SK-N-SH (cell line): Measurements from ENCODE around the gene ATXN2. TPM values are rescaled to one million over a fixed set of nuclear protein-coding genes. Genes with fewer than 3 reads are reported as not detected.

Source experiments
- CTCF ChIA-PET: fragments of 300-600, 350-600 bp; formaldehyde crosslinking; extraction: SDS; loops from one replicate; lab custom pipeline; 2021; lab: Yijun Ruan, JAX
- POLR2A ChIA-PET: fragments of 350-600 bp; sonication (Branson Sonifier 250); formaldehyde crosslinking; extraction: SDS; loops from one replicate; lab custom pipeline; 2020; ENCODE audit warnings: antibody characterized with exemption, inconsistent platforms; lab: Yijun Ruan, JAX
- DNase-seq: peaks from one replicate; pipeline ENCODE4 v3.0.0; 2012
- H2AFZ ChIP-seq: fragments of 200-600 bp; sonication (generic); 2 replicates; pipeline ENCODE4 v1.8.1; 2016; ENCODE audit warnings: antibody characterized with exemption, mild to moderate bottlenecking, low read depth
- H3F3A ChIP-seq: fragments of 200-600 bp; sonication (generic); replicated peaks from 2 replicates; pipeline ENCODE3; 2016; ENCODE audit warnings: antibody characterized with exemption, mild to moderate bottlenecking; ENCODE audit not compliant: insufficient read depth
- H3K27ac ChIP-seq, 2 experiments: fragments of 200-500 bp in 1 of 2; fragments of 200-600 bp in 1 of 2; sonication (Bioruptor generic) in 1 of 2; sonication (generic), shearing (Covaris generic) in 1 of 2; 2 replicates each; pipeline versions ENCODE4 v1.5.1 to v1.6.1; 2014 to 2016; ENCODE audit warnings: low read depth in 2 of 2, inconsistent platforms in 1 of 2, low read length in 1 of 2, mild to moderate bottlenecking in 1 of 2, mixed read lengths in 1 of 2
- H3K27me3 ChIP-seq: fragments of 200-600 bp; sonication (generic), shearing (Covaris generic); 2 replicates; pipeline ENCODE4 v1.6.1; 2016; ENCODE audit warnings: mixed run types; ENCODE audit not compliant: insufficient read depth
- H3K36me3 ChIP-seq, 2 experiments: fragments of 200-500 bp in 1 of 2; fragments of 200-600 bp in 1 of 2; sonication (Bioruptor generic) in 1 of 2; sonication (generic) in 1 of 2; replicated peaks in 1 of 2; 2 replicates each; pipeline versions ENCODE3 to v1.5.1; 2014 to 2016; ENCODE audit warnings: low read length in 1 of 2, mild to moderate bottlenecking in 1 of 2; ENCODE audit not compliant: insufficient read depth in 2 of 2, control insufficient read depth in 1 of 2
- H3K4me1 ChIP-seq, 2 experiments: fragments of 200-500 bp in 1 of 2; fragments of 200-600 bp in 1 of 2; sonication (Bioruptor generic) in 1 of 2; sonication (generic), shearing (Covaris generic) in 1 of 2; 2 replicates each; pipeline versions ENCODE4 v1.5.1 to v1.6.1; 2014 to 2016; ENCODE audit warnings: low read depth in 1 of 2, low read length in 1 of 2, mixed run types in 1 of 2; ENCODE audit not compliant: insufficient read depth in 2 of 2, control insufficient read depth in 1 of 2
- H3K4me2 ChIP-seq: fragments of 200-600 bp; sonication (generic), shearing (Covaris generic); 2 replicates; pipeline ENCODE4 v1.6.1; 2017; ENCODE audit warnings: mixed run types
- H3K4me3 ChIP-seq, 2 experiments: fragments of 200-500 bp in 1 of 2; fragments of 200-600 bp in 1 of 2; sonication (Bioruptor generic) in 1 of 2; sonication (generic), shearing (Covaris generic) in 1 of 2; 2 replicates each; pipeline versions ENCODE4 v1.5.1 to v1.8.1; 2014 to 2016; ENCODE audit warnings: low read depth in 2 of 2, inconsistent platforms in 1 of 2, low read length in 1 of 2, mild to moderate bottlenecking in 1 of 2, mixed read lengths in 1 of 2, moderate library complexity in 1 of 2
- H3K79me2 ChIP-seq: fragments of 200-600 bp; sonication (generic); 2 replicates; pipeline ENCODE4 v1.8.1; 2017; ENCODE audit warnings: mild to moderate bottlenecking; ENCODE audit not compliant: insufficient read depth
- H3K9ac ChIP-seq: fragments of 200-600 bp; sonication (generic); 2 replicates; pipeline ENCODE4 v1.6.1; 2017; ENCODE audit warnings: mixed run types
- H3K9me2 ChIP-seq: fragments of 200-600 bp; sonication (generic); 2 replicates; pipeline ENCODE4 v1.6.1; 2017; ENCODE audit warnings: mixed run types
- H3K9me3 ChIP-seq: fragments of 200-600 bp; sonication (generic); 2 replicates; pipeline ENCODE4 v1.6.1; 2017; ENCODE audit warnings: mixed run types, mild to moderate bottlenecking, moderate library complexity
- H4K20me1 ChIP-seq: fragments of 200-600 bp; sonication (generic); 2 replicates; pipeline ENCODE4 v1.6.1; 2017; ENCODE audit warnings: mild to moderate bottlenecking, mixed run types; ENCODE audit not compliant: insufficient read depth
- CTCF ChIP-seq: fragments of 200-600 bp; sonication (generic); IDR thresholded peaks from 2 replicates; pipeline ENCODE4 v1.6.1; 2017; ENCODE audit warnings: antibody characterized with exemption, mild to moderate bottlenecking, moderate library complexity
- ELF1 ChIP-seq: IDR thresholded peaks from 2 replicates; pipeline ENCODE4 v1.4.0; 2012
- EP300 ChIP-seq, 2 experiments: IDR thresholded peaks; 2 replicates each; pipeline versions ENCODE4 v1.4.0 to v1.6.1; 2012; ENCODE audit warnings: borderline replicate concordance in 1 of 2, low read depth in 1 of 2, low read length in 1 of 2
- EZH2phosphoT487 ChIP-seq: fragments of 200-600 bp; sonication (generic); IDR thresholded peaks from 2 replicates; pipeline ENCODE4 v1.6.1; 2017; ENCODE audit warnings: low read depth, mixed run types, mild to moderate bottlenecking, antibody characterized with exemption, moderate library complexity, borderline replicate concordance
- FOXM1 ChIP-seq: IDR thresholded peaks from 2 replicates; pipeline ENCODE4 v1.4.0; 2012; ENCODE audit warnings: low read depth, mild to moderate bottlenecking
- JUND ChIP-seq: IDR thresholded peaks from 2 replicates; pipeline ENCODE4 v1.4.0; 2012
- MXI1 ChIP-seq: IDR thresholded peaks from 2 replicates; pipeline ENCODE4 v1.6.1; 2012; ENCODE audit warnings: mild to moderate bottlenecking, low read depth, low read length, improper control_type of control experiment
- POLR2AphosphoS5 ChIP-seq: IDR thresholded peaks from 2 replicates; pipeline ENCODE4 v1.6.1; 2012; ENCODE audit warnings: low read depth, low read length
- RCOR1 ChIP-seq: fragments of 150-350 bp; IDR thresholded peaks from 2 replicates; pipeline ENCODE4 v1.6.1; 2017; ENCODE audit warnings: antibody characterized with exemption, low read length
- RFX5 ChIP-seq: IDR thresholded peaks from 2 replicates; pipeline ENCODE4 v1.6.1; 2012; ENCODE audit warnings: mild to moderate bottlenecking, improper control_type of control experiment, low read length
- SIN3A ChIP-seq: IDR thresholded peaks from 2 replicates; pipeline ENCODE4 v1.6.1; 2012; ENCODE audit warnings: low read depth, mild to moderate bottlenecking, low read length, moderate library complexity, borderline replicate concordance
- SMC3 ChIP-seq: IDR thresholded peaks from 2 replicates; pipeline ENCODE4 v1.6.1; 2012; ENCODE audit warnings: low read depth, low read length, improper control_type of control experiment
- TAF1 ChIP-seq: IDR thresholded peaks from 2 replicates; pipeline ENCODE4 v1.6.1; 2012; ENCODE audit warnings: low read depth, mild to moderate bottlenecking, low read length, moderate library complexity, borderline replicate concordance
- TCF12 ChIP-seq: IDR thresholded peaks from 2 replicates; pipeline ENCODE4 v1.4.0; 2012
- USF1 ChIP-seq: IDR thresholded peaks from 2 replicates; pipeline ENCODE4 v1.4.0; 2012; ENCODE audit warnings: low read depth, borderline replicate concordance
- USF2 ChIP-seq: fragments of 150-350 bp; IDR thresholded peaks from 2 replicates; pipeline ENCODE4 v1.6.1; 2017; ENCODE audit warnings: antibody characterized with exemption, low read length, low read depth, borderline replicate concordance
- YY1 ChIP-seq: IDR thresholded peaks from 2 replicates; pipeline ENCODE4 v1.4.0; 2012; ENCODE audit warnings: low read depth, mild to moderate bottlenecking
- WGBS: methylation state at CpG from one replicate; pipeline ENCODE4 v1.1.6; 2017; ENCODE audit warnings: low lambda C conversion rate; 5-methylcytosine and 5-hydroxymethylcytosine counted together
- polyA plus RNA-seq, 3 experiments: library from polyadenylated mRNA; depleted of rRNA; stranded (reverse); fragments of >200 nt; gene quantifications; 2 replicates each; pipeline ENCODE4 v1.2.3, GENCODE V29; 2012
- TF ChIP-seq, protein P1 (sequence below): IDR thresholded peaks from 2 replicates; pipeline ENCODE4; 2012

Gene ATXN2
- polyA plus RNA-seq, 1 of the 3 experiments (the other 2 are of a cell fraction) = 35.7 TPM

- no peak overlapping the region for H2AFZ ChIP-seq
- H3K79me2 ChIP-seq = peaks cover 100% of the 10 kb centered on the region
- TF ChIP-seq ELF1 (no peak), CTCF (no peak), YY1 (no peak), EP300 (IDR thresholded peaks at IDR 0.05; ENCODE audit: borderline replicate concordance in 1 of 2, low read depth in 1 of 2, low read length in 1 of 2) (no peak), TCF12 (no peak), RFX5 (no peak), MXI1 (no peak), SMC3 (no peak), TAF1 (no peak), EZH2phosphoT487 (no peak), RCOR1 (no peak), USF2 (no peak), FOXM1 (no peak), POLR2AphosphoS5 (no peak), SIN3A (no peak), USF1 (no peak), JUND (no peak)
- TF ChIP-seq, protein P1, sequence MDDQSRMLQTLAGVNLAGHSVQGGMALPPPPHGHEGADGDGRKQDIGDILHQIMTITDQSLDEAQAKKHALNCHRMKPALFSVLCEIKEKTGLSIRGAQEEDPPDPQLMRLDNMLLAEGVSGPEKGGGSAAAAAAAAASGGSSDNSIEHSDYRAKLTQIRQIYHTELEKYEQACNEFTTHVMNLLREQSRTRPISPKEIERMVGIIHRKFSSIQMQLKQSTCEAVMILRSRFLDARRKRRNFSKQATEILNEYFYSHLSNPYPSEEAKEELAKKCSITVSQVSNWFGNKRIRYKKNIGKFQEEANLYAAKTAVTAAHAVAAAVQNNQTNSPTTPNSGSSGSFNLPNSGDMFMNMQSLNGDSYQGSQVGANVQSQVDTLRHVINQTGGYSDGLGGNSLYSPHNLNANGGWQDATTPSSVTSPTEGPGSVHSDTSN = no peak
- no peaks in the 10 kb centered on the region for H3K9me2 ChIP-seq
- no peak overlapping the region for H3K4me3 ChIP-seq
- H3K9me3 ChIP-seq = no peaks in the 10 kb centered on the region
- DNase-seq = no peak
- H3K4me1 ChIP-seq = peaks cover 5 to 14% of the 10 kb centered on the region in 2 experiments; a peak in 3 of 4 replicates
- peaks cover 83% of the 10 kb centered on the region for H4K20me1 ChIP-seq
- CTCF ChIA-PET = interaction anchor here (2.9 kb wide), 1 partner anchor 22 kb away, joined by 10 read pairs; no protein-coding TSS in a partner anchor
- 97% methylated on average over 20 of the region's 30 CpGs for WGBS
- POLR2A ChIA-PET = no interaction called here
- H3K27me3 ChIP-seq = no peaks in the 10 kb centered on the region
- peaks cover 3 to 44% of the 10 kb centered on the region in 2 experiments for H3K36me3 ChIP-seq
- H3K4me2 ChIP-seq = no peak overlapping the region
- no peak overlapping the region for H3K27ac ChIP-seq
- H3F3A ChIP-seq = peaks cover 18% of the 10 kb centered on the region
- H3K9ac ChIP-seq = no peak overlapping the region
Measured at GRCh38 chr12:111418594-111418880, 180.6 kb downstream of the ATXN2 start.
